K562 (cell line): ENCODE data around the gene SLC10A3. TPM values are rescaled to one million over a fixed set of nuclear protein-coding genes. Genes with fewer than 3 reads are reported as not detected.
A peak's percentile ranks its signal among the peaks of the same experiment; 100 is the strongest.

Experiments used
- C11orf30 ChIP-seq: fragments of 450-650 bp; IDR thresholded peaks from 2 replicates; pipeline ENCODE4 v1.6.1; 2016; ENCODE audit warnings: low read depth, mild to moderate bottlenecking
- DNMT1 ChIP-seq: fragments of 450-650 bp; IDR thresholded peaks from 2 replicates; pipeline ENCODE4 v1.6.1; 2016; ENCODE audit warnings: antibody characterized with exemption, mild to moderate bottlenecking
- EP400 ChIP-seq: fragments of 450-650 bp; IDR thresholded peaks from 2 replicates; pipeline ENCODE4 v1.6.1; 2017; ENCODE audit warnings: antibody characterized with exemption, mild to moderate bottlenecking, moderate library complexity
- ETV1 ChIP-seq: fragments of 450-650 bp; conservative IDR thresholded peaks from 2 replicates; pipeline ENCODE4 v1.6.1; 2016; ENCODE audit warnings: missing genetic modification characterization, control low read depth, low read depth, missing compliant biosample characterization
- GABPA ChIP-seq: fragments of 200-800 bp; sonication (Bioruptor generic); conservative IDR thresholded peaks from 2 replicates; pipeline ENCODE4 v1.6.1; 2016; ENCODE audit warnings: low read depth, missing genetic modification characterization, missing compliant biosample characterization
- GATAD2A ChIP-seq: fragments of 450-650 bp; IDR thresholded peaks from 2 replicates; pipeline ENCODE4 v1.6.1; 2017
- KDM5B ChIP-seq: fragments of 200-600 bp; sonication (generic); IDR thresholded peaks from 2 replicates; pipeline ENCODE4 v1.6.1; 2012; ENCODE audit warnings: low read depth, mild to moderate bottlenecking, moderate library complexity, low read length, control low read depth, inconsistent platforms; ENCODE audit not compliant: insufficient replicate concordance
- PHF8 ChIP-seq: fragments of 200-600 bp; sonication (generic); IDR thresholded peaks from 2 replicates; pipeline ENCODE4 v1.6.1; 2012; ENCODE audit warnings: mixed run types, mild to moderate bottlenecking, inconsistent platforms, low read length, moderate library complexity, borderline replicate concordance
- PKNOX1 ChIP-seq: fragments of 450-650 bp; IDR thresholded peaks from 2 replicates; pipeline ENCODE4 v1.6.1; 2016
- POLR2AphosphoS2 ChIP-seq: IDR thresholded peaks from 2 replicates; pipeline ENCODE4 v1.6.1; 2012; ENCODE audit warnings: low read length, improper control_type of control experiment
- POLR2AphosphoS5 ChIP-seq: IDR thresholded peaks from 2 replicates; pipeline ENCODE4 v1.6.1; 2011; ENCODE audit warnings: mild to moderate bottlenecking, low read depth, low read length, moderate library complexity; ENCODE audit not compliant: control insufficient read depth, insufficient read depth
- RB1 ChIP-seq: fragments of 450-650 bp; IDR thresholded peaks from 2 replicates; pipeline ENCODE4 v1.6.1; 2017; ENCODE audit warnings: low read depth, mild to moderate bottlenecking
- SMAD4 ChIP-seq: fragments of 250-450 bp; sonication (Bioruptor Pico); conservative IDR thresholded peaks from 2 replicates; pipeline ENCODE4 v1.8.0; 2021; ENCODE audit warnings: inconsistent platforms, mild to moderate bottlenecking, moderate library complexity
- THAP7 ChIP-seq: fragments of 250-450 bp; sonication (Bioruptor Pico); IDR thresholded peaks from 2 replicates; pipeline ENCODE4 v1.5.0; 2021
- ZNF395 ChIP-seq: fragments of 200-800 bp; sonication (Bioruptor generic); IDR thresholded peaks from 2 replicates; pipeline ENCODE4 v1.6.1; 2017; ENCODE audit warnings: missing genetic modification characterization, missing compliant biosample characterization
- ZNF609 ChIP-seq: sonication (generic); formaldehyde crosslinking; IDR thresholded peaks from 2 replicates; pipeline ENCODE4 v1.8.1; 2023; ENCODE audit warnings: missing genetic modification reagents, mild to moderate bottlenecking, borderline replicate concordance
- ZNF766 ChIP-seq: fragments of 200-800 bp; sonication (Bioruptor generic); conservative IDR thresholded peaks from 2 replicates; pipeline ENCODE4 v1.6.1; 2016; ENCODE audit warnings: missing genetic modification characterization, missing compliant biosample characterization
- ZNF79 ChIP-seq: fragments of 250-450 bp; sonication (Bioruptor Pico); IDR thresholded peaks from 2 replicates; pipeline ENCODE4 v1.4.0; 2020; ENCODE audit warnings: low read depth, mild to moderate bottlenecking, moderate library complexity
- polyA plus RNA-seq, 8 experiments: library from polyadenylated mRNA; depleted of rRNA in 4 of 8; stranded (reverse) in 5 of 8; unstranded in 3 of 8; fragments of >200 nt; fragmentation: Nextera tagmentation in 2 of 8; fragmentation: Illumina TruSeq in 1 of 8; extraction: Ambion mirVana in 2 of 8; extraction: Trizol in 1 of 8; gene quantifications; 2 replicates each; pipeline versions ENCODE4 v1.2.1 to v1.2.3, GENCODE V29; 2011 to 2014; ENCODE audit warnings: inconsistent platforms in 1 of 8, missing spikeins in 1 of 8
- total RNA-seq, 7 experiments: library from RNA; depleted of rRNA in 6 of 7; stranded (reverse); fragments of >200 nt in 6 of 7; fragmentation: Illumina TruSeq in 2 of 7; extraction: Trizol in 2 of 7; gene quantifications; 2 replicates each; pipeline versions ENCODE4 v1.2.1 to v1.2.3, GENCODE V29; 2011 to 2021; ENCODE audit warnings: low replicate concordance in 1 of 7

SLC10A3 gene
- total and polyA plus RNA-seq, 9 of the 15 experiments (the other 6 are each of a cell fraction or from before 2014, with no cell fraction given): 5.2 to 30.6 (median 16.7) TPM

- peak; percentile 77 for TF ChIP-seq KDM5B
- no peak for TF ChIP-seq THAP7 (CRISPR knock-in tag)
- no peak for TF ChIP-seq SMAD4 (CRISPR knock-in tag)
- peak; percentile 24 for TF ChIP-seq POLR2AphosphoS5
- 0 out of 2 replicates have a peak, but pooled peaks have one; percentile 15 for TF ChIP-seq PKNOX1
- TF ChIP-seq ZNF609: 0 out of 2 replicates have a peak, but pooled peaks have one; percentile 56
- TF ChIP-seq ZNF395: 0 out of 2 replicates have a peak, but pooled peaks have one; percentile 54
- TF ChIP-seq ETV1 (tag): peak; percentile 92
- no peak for TF ChIP-seq DNMT1
- peak; percentile 86 for TF ChIP-seq GABPA (tag)
- no peak for TF ChIP-seq C11orf30
- TF ChIP-seq ZNF766 (CRISPR knock-in tag): no peak
- peak; percentile 62 for TF ChIP-seq RB1
- peak; percentile 52; the same call in 1 of the 2 replicates for TF ChIP-seq GATAD2A
- peak; percentile 38; the same call in 1 of the 2 replicates for TF ChIP-seq EP400
- peak; percentile 87; the same call in 1 of the 2 replicates for TF ChIP-seq PHF8
- TF ChIP-seq ZNF79 (CRISPR knock-in tag): no peak
- TF ChIP-seq POLR2AphosphoS2: no peak
Observed at GRCh38 chrX:154515966-154516655, 25.7 kb upstream of the SLC10A3 start, which contains the start of gene FAM3A (continued).
